GM23248 (cell line): ENCODE results near the gene TNNI3. TPM values are rescaled to one million over a fixed set of nuclear protein-coding genes. Genes with fewer than 3 reads are reported as not detected.
A peak's percentile ranks its signal among the peaks of the same experiment; 100 is the strongest.

ENCODE experiments used
- DNase-seq: peaks from one replicate; pipeline ENCODE4 v3.0.0-alpha.2; 2015
- H2AFZ ChIP-seq: fragments of 200-600 bp; sonication (generic); 2 replicates; pipeline ENCODE4 v1.6.1; 2016; ENCODE audit warnings: antibody characterized with exemption
- H3F3A ChIP-seq: fragments of 200-600 bp; sonication (generic); 2 replicates; pipeline ENCODE4 v1.6.1; 2016; ENCODE audit warnings: mild to moderate bottlenecking, antibody characterized with exemption, mixed run types; ENCODE audit not compliant: insufficient read depth
- H3K27ac ChIP-seq: fragments of 200-600 bp; sonication (generic); 2 replicates; pipeline ENCODE4 v1.5.1; 2016; ENCODE audit warnings: mild to moderate bottlenecking
- H3K27me3 ChIP-seq: fragments of 200-600 bp; sonication (generic); replicated peaks from 2 replicates; pipeline ENCODE4 v1.6.1; 2016; ENCODE audit warnings: mild to moderate bottlenecking; ENCODE audit not compliant: insufficient read depth
- H3K36me3 ChIP-seq: fragments of 200-600 bp; sonication (generic); 2 replicates; pipeline ENCODE4 v1.6.1; 2016; ENCODE audit warnings: low read depth, mild to moderate bottlenecking
- H3K4me1 ChIP-seq: fragments of 200-600 bp; sonication (generic); 2 replicates; pipeline ENCODE4 v1.6.1; 2016; ENCODE audit warnings: mild to moderate bottlenecking; ENCODE audit not compliant: insufficient read depth
- H3K4me2 ChIP-seq: fragments of 200-600 bp; sonication (generic); one replicate; pipeline ENCODE4 v1.6.1; 2016; ENCODE audit warnings: mild to moderate bottlenecking; ENCODE audit not compliant: unreplicated experiment
- H3K4me3 ChIP-seq: fragments of 200-600 bp; sonication (generic); 2 replicates; pipeline ENCODE4 v1.5.1; 2016; ENCODE audit warnings: mild to moderate bottlenecking
- H3K79me2 ChIP-seq: fragments of 200-600 bp; sonication (generic); 2 replicates; pipeline ENCODE4 v1.6.1; 2016; ENCODE audit warnings: mild to moderate bottlenecking; ENCODE audit not compliant: insufficient read depth
- H3K9ac ChIP-seq: fragments of 200-600 bp; sonication (generic); 2 replicates; pipeline ENCODE4 v1.6.1; 2016; ENCODE audit warnings: mild to moderate bottlenecking
- H3K9me2 ChIP-seq: fragments of 200-600 bp; sonication (generic); 2 replicates; pipeline ENCODE4 v1.6.1; 2016; ENCODE audit warnings: mixed run types, mild to moderate bottlenecking, moderate library complexity; ENCODE audit not compliant: insufficient read depth
- H3K9me3 ChIP-seq: fragments of 200-600 bp; sonication (generic); one replicate; pipeline ENCODE4 v1.6.1; 2017; ENCODE audit warnings: low read depth
- H4K20me1 ChIP-seq: fragments of 200-600 bp; sonication (generic); 2 replicates; pipeline ENCODE4 v1.6.0; 2016; ENCODE audit not compliant: insufficient read depth
- EZH2 ChIP-seq: fragments of 200-600 bp; sonication (generic); IDR thresholded peaks from 2 replicates; pipeline ENCODE4 v1.6.1; 2018; ENCODE audit warnings: antibody characterized with exemption, mild to moderate bottlenecking; ENCODE audit not compliant: insufficient read depth, poor library complexity, severe bottlenecking
- EZH2phosphoT487 ChIP-seq: fragments of 200-600 bp; sonication (generic); IDR thresholded peaks from 2 replicates; pipeline ENCODE4 v1.6.1; 2018; ENCODE audit warnings: antibody characterized with exemption, moderate library complexity, mild to moderate bottlenecking, low read depth; ENCODE audit not compliant: insufficient read depth
- WGBS, 2 experiments: methylation state at CpG; one replicate each; pipeline ENCODE4 v1.1.6; 2015 to 2017; ENCODE audit warnings: low lambda C conversion rate in 2 of 2, low coverage in 1 of 2; ENCODE audit errors: missing lambda C conversion rate in 2 of 2; 5-methylcytosine and 5-hydroxymethylcytosine counted together
- in situ Hi-C: fragments of 300-500 bp; cut with MboI; formaldehyde crosslinking; loops from 2 replicates; pipeline ENCODE4 v1.15.0; 2020
- microRNA-seq: library from miRNA; unstranded; fragments of <30 nt; microRNA quantifications from one replicate; pipeline ENCODE4, GENCODE V29; 2016; ENCODE audit warnings: borderline number of aligned reads
- polyA plus RNA-seq: library from polyadenylated mRNA; unstranded; fragments of >200 nt; fragmentation: Nextera tagmentation; extraction: Ambion mirVana; gene quantifications from 2 replicates; pipeline ENCODE4 v1.2.1, GENCODE V29; 2016
- small RNA-seq: library from RNA; depleted of rRNA; stranded (forward); fragments of <200 nt; gene quantifications from one replicate; pipeline ENCODE3, GENCODE V24; 2014; ENCODE audit warnings: low read depth, low replicate concordance
- total RNA-seq: library from RNA; depleted of rRNA; stranded (reverse); fragments of >200 nt; shearing (Covaris generic); gene quantifications from 2 replicates; pipeline ENCODE4 v1.2.3, GENCODE V29; 2014; rRNA removed

TNNI3 gene
- total and polyA plus RNA-seq, 2 experiments from 2014 or later: not detected

DNA sequence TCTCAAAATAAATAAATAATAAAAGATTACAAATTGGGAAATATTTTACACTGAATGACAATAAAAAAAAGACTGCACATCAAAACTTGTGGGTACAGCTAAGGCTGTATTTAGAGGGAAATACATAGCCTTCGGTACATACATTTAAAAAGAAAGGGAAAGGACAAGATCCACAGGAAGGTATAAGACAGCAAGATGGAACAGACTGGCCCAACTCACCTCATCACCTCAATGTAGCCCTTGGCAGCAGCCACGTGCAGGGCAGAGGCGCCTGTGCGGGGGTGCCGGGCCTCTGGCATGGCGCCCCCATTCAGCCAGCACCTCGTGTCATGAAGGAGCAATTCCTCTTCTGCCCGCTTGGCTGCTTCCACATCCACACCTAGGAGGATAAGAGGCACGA is 54.3 kb downstream of the TNNI3 start:
- Histone ChIP-seq H3K4me3 (no peak overlapping the region), H3K4me2 (no peak overlapping the region), H3K9me3 (no peaks in the 10 kb centered on the region), H3K9me2 (no peaks in the 10 kb centered on the region), H3K4me1 (no peaks in the 10 kb centered on the region), H3K27ac (no peak overlapping the region), H3F3A (no peaks in the 10 kb centered on the region), H3K27me3 (no peaks in the 10 kb centered on the region), H4K20me1 (0 out of 2 replicates have a peak, but pooled peaks cover 5% of the 10 kb centered on the region), H2AFZ (no peak overlapping the region), H3K79me2 (peaks cover 89% of the 10 kb centered on the region), H3K9ac (no peak overlapping the region), H3K36me3 (peaks cover 12% of the 10 kb centered on the region)
- no peak for DNase-seq
- TF ChIP-seq EZH2: no peak
- TF ChIP-seq EZH2phosphoT487: no peak
- 98% methylated on average over 9 of the region's 9 CpGs for WGBS, 2 experiments
- in situ Hi-C loops: no loop called here

Small RNAs within 50 kb of the gene (microRNA-seq; reads per million reads assigned to microRNA genes)
- gene MIR7975: not detected

Small RNAs within 50 kb of the gene (small RNA-seq; reads per million reads assigned to genes)
- gene MIR7975: 1.9 reads per million, percentile 65 among the genes with 10 or more reads in this experiment
- not detected for gene RF01210

Other genes starting within 250 kb of the TNNI3 start
- gene NLRP7, start 210.2 kb downstream of the TNNI3 start, total RNA-seq: not detected in 2 replicates
- not detected in 2 replicates for gene NLRP7, start 210.2 kb downstream of the TNNI3 start, polyA plus RNA-seq
- gene NLRP2, start 191.4 kb downstream of the TNNI3 start, total RNA-seq: not detected in 2 replicates
- gene NLRP2, start 191.4 kb downstream of the TNNI3 start, polyA plus RNA-seq: not detected in 2 replicates
- not detected in 2 replicates for gene GP6, start 119.5 kb downstream of the TNNI3 start, total RNA-seq
- gene GP6, start 119.5 kb downstream of the TNNI3 start, polyA plus RNA-seq: not detected in 2 replicates
- 6.4 and 11.8 TPM in 2 replicates for gene RDH13, start 94.6 kb downstream of the TNNI3 start, total RNA-seq
- gene RDH13, start 94.6 kb downstream of the TNNI3 start, polyA plus RNA-seq: 7.8 and 9.6 TPM in 2 replicates
- gene EPS8L1, start 81.9 kb downstream of the TNNI3 start, total RNA-seq: 0.76 and 1.3 TPM in 2 replicates
- 0.56 and 1.1 TPM in 2 replicates for gene EPS8L1, start 81.9 kb downstream of the TNNI3 start, polyA plus RNA-seq
- 66.9 and 82.5 TPM in 2 replicates for gene PPP1R12C, start 40.1 kb downstream of the TNNI3 start, total RNA-seq
- gene PPP1R12C, start 40.1 kb downstream of the TNNI3 start, polyA plus RNA-seq: 16.4 and 17.3 TPM in 2 replicates
- gene TNNT1, start 8.5 kb downstream of the TNNI3 start, total RNA-seq: 0.76 TPM in 1 of 2 replicates, not detected in the other
- gene TNNT1, start 8.5 kb downstream of the TNNI3 start, polyA plus RNA-seq: 1.3 and 1.8 TPM in 2 replicates
- gene DNAAF3, start 8.9 kb upstream of the TNNI3 start, total RNA-seq: 0.22 and 0.25 TPM in 2 replicates
- 0.39 and 0.47 TPM in 2 replicates for gene DNAAF3, start 8.9 kb upstream of the TNNI3 start, polyA plus RNA-seq
- gene SYT5, start 22.6 kb upstream of the TNNI3 start, total RNA-seq: not detected in 2 replicates
- gene SYT5, start 22.6 kb upstream of the TNNI3 start, polyA plus RNA-seq: 0.28 and 0.38 TPM in 2 replicates
- 0.43 and 2.9 TPM in 2 replicates for gene PTPRH, start 51.8 kb upstream of the TNNI3 start, total RNA-seq
- gene PTPRH, start 51.8 kb upstream of the TNNI3 start, polyA plus RNA-seq: 0.28 and 0.49 TPM in 2 replicates
- 0.63 and 2.4 TPM in 2 replicates for gene TMEM86B, start 71.0 kb upstream of the TNNI3 start, total RNA-seq
- 0.41 and 0.46 TPM in 2 replicates for gene TMEM86B, start 71.0 kb upstream of the TNNI3 start, polyA plus RNA-seq
- gene PPP6R1, start 101.3 kb upstream of the TNNI3 start, total RNA-seq: 36.2 and 36.9 TPM in 2 replicates
- gene PPP6R1, start 101.3 kb upstream of the TNNI3 start, polyA plus RNA-seq: 9.7 and 12.1 TPM in 2 replicates
- gene HSPBP1, start 122.4 kb upstream of the TNNI3 start, total RNA-seq: 31.9 and 42.5 TPM in 2 replicates
- gene HSPBP1, start 122.4 kb upstream of the TNNI3 start, polyA plus RNA-seq: 60.2 and 62.5 TPM in 2 replicates
- 1.9 and 11.9 TPM in 2 replicates for gene BRSK1, start 126.3 kb upstream of the TNNI3 start, total RNA-seq
- gene BRSK1, start 126.3 kb upstream of the TNNI3 start, polyA plus RNA-seq: 0.39 and 0.55 TPM in 2 replicates
- gene TMEM150B, start 167.6 kb upstream of the TNNI3 start, total RNA-seq: not detected in 2 replicates
- not detected in 2 replicates for gene TMEM150B, start 167.6 kb upstream of the TNNI3 start, polyA plus RNA-seq
- gene KMT5C, start 182.1 kb upstream of the TNNI3 start, total RNA-seq: 8.1 and 8.6 TPM in 2 replicates
- 1.9 and 2.7 TPM in 2 replicates for gene KMT5C, start 182.1 kb upstream of the TNNI3 start, polyA plus RNA-seq
- not detected in 2 replicates for gene COX6B2, start 197.0 kb upstream of the TNNI3 start, total RNA-seq
- not detected in 2 replicates for gene COX6B2, start 197.0 kb upstream of the TNNI3 start, polyA plus RNA-seq
- not detected in 2 replicates for gene GARIN5B, start 205.5 kb upstream of the TNNI3 start, total RNA-seq
- gene GARIN5B, start 205.5 kb upstream of the TNNI3 start, polyA plus RNA-seq: not detected in 2 replicates
- gene IL11, start 212.7 kb upstream of the TNNI3 start, total RNA-seq: 12.8 and 28.7 TPM in 2 replicates
- gene IL11, start 212.7 kb upstream of the TNNI3 start, polyA plus RNA-seq: 6.7 and 6.9 TPM in 2 replicates
- not detected in 2 replicates for gene TMEM190, start 219.1 kb upstream of the TNNI3 start, total RNA-seq
- gene TMEM190, start 219.1 kb upstream of the TNNI3 start, polyA plus RNA-seq: 0.47 TPM in 1 of 2 replicates, not detected in the other
- gene TMEM238, start 226.6 kb upstream of the TNNI3 start, total RNA-seq: 0.97 and 1.8 TPM in 2 replicates
- not detected in 2 replicates for gene TMEM238, start 226.6 kb upstream of the TNNI3 start, polyA plus RNA-seq
- 300 and 875 TPM in 2 replicates for gene RPL28, start 228.2 kb upstream of the TNNI3 start, total RNA-seq
- gene RPL28, start 228.2 kb upstream of the TNNI3 start, polyA plus RNA-seq: 530 and 536 TPM in 2 replicates